Fibroblast of lung (primary cell): ENCODE results near the gene SPON2. TPM values are rescaled to one million over a fixed set of nuclear protein-coding genes. Genes with fewer than 3 reads are reported as not detected.
A peak's percentile ranks its signal among the peaks of the same experiment; 100 is the strongest.

Experiments
- DNase-seq, 2 donors: peaks; one replicate each; pipeline versions ENCODE4 v3.0.0 to v3.0.0-alpha.2; 2010; ENCODE audit warnings: low read depth in 2 of 2
- H2AFZ ChIP-seq: 2 replicates; pipeline ENCODE4 v1.5.1; 2012; ENCODE audit warnings: low read length, control low read depth, inconsistent platforms
- H3K27ac ChIP-seq: 2 replicates; pipeline ENCODE4 v1.5.1; 2011; ENCODE audit warnings: low read length, control low read depth; ENCODE audit not compliant: insufficient read depth
- H3K27me3 ChIP-seq: 2 replicates; pipeline ENCODE4 v1.5.1; 2011; ENCODE audit warnings: mild to moderate bottlenecking, low read length; ENCODE audit not compliant: control insufficient read depth, insufficient read depth
- H3K36me3 ChIP-seq: 2 replicates; pipeline ENCODE4 v1.5.1; 2011; ENCODE audit warnings: low read length; ENCODE audit not compliant: control insufficient read depth, insufficient read depth
- H3K4me1 ChIP-seq: 2 replicates; pipeline ENCODE4 v1.5.1; 2011; ENCODE audit warnings: low read length; ENCODE audit not compliant: control insufficient read depth, insufficient read depth; ENCODE audit errors: extremely low read depth
- H3K4me2 ChIP-seq: 2 replicates; pipeline ENCODE4 v1.5.1; 2011; ENCODE audit warnings: low read length, control low read depth; ENCODE audit not compliant: insufficient read depth; ENCODE audit errors: extremely low read depth
- H3K4me3 ChIP-seq, 4 experiments: fragments of 200-600 bp in 1 of 4; sonication (generic) in 1 of 4; replicated peaks in 1 of 4; 2 replicates each; pipeline ENCODE4 v1.5.1; 2011 to 2016; ENCODE audit warnings: low read length in 4 of 4, low read depth in 3 of 4, mild to moderate bottlenecking in 3 of 4, control low read depth in 2 of 4, inconsistent platforms in 1 of 4, mixed read lengths in 1 of 4; ENCODE audit not compliant: insufficient read depth in 1 of 4; ENCODE audit errors: control extremely low read depth in 1 of 4
- H3K79me2 ChIP-seq: 2 replicates; pipeline ENCODE4 v1.5.1; 2012; ENCODE audit warnings: mild to moderate bottlenecking, low read length, inconsistent platforms; ENCODE audit not compliant: control insufficient read depth, insufficient read depth
- H3K9ac ChIP-seq: 2 replicates; pipeline ENCODE4 v1.5.1; 2011; ENCODE audit warnings: mild to moderate bottlenecking, low read length, control low read depth; ENCODE audit not compliant: insufficient read depth
- H3K9me3 ChIP-seq: 2 replicates; pipeline ENCODE4 v1.5.1; 2012; ENCODE audit warnings: low read depth, low read length; ENCODE audit not compliant: control insufficient read depth, insufficient read depth
- H4K20me1 ChIP-seq: 2 replicates; pipeline ENCODE4 v1.5.1; 2011; ENCODE audit warnings: low read length; ENCODE audit not compliant: control insufficient read depth, insufficient read depth; ENCODE audit errors: extremely low read depth
- CTCF ChIP-seq, 2 donors: IDR thresholded peaks in 1 of 2; conservative IDR thresholded peaks in 1 of 2; 1 replicate in 1 of 2; 2 replicates in 1 of 2; pipeline ENCODE4 v1.5.1; 2011 to 2012; ENCODE audit warnings: low read length in 2 of 2, control low read depth in 1 of 2, inconsistent platforms in 1 of 2, low read depth in 1 of 2, mild to moderate bottlenecking in 1 of 2
- EZH2 ChIP-seq: IDR thresholded peaks from 2 replicates; pipeline ENCODE4 v1.5.1; 2012; ENCODE audit warnings: low read length, control low read depth, mild to moderate bottlenecking; ENCODE audit errors: missing control alignments
- polyA plus RNA-seq, 2 donors: library from polyadenylated mRNA; depleted of rRNA in 1 of 2; stranded (reverse) in 1 of 2; unstranded in 1 of 2; fragments of >200 nt; gene quantifications; 2 replicates each; pipeline ENCODE4 v1.2.1, GENCODE V29; 2011 to 2012; ENCODE audit warnings: missing spikeins in 1 of 2
- total RNA-seq: library from RNA; depleted of rRNA; stranded (reverse); fragments of >200 nt; gene quantifications from 2 replicates; pipeline ENCODE4 v1.2.1, GENCODE V29; 2014

Gene SPON2
- total and polyA plus RNA-seq, 2 donors (not counting 1 experiment from before 2014, with no cell fraction given), result 179 to 367 TPM

DNA sequence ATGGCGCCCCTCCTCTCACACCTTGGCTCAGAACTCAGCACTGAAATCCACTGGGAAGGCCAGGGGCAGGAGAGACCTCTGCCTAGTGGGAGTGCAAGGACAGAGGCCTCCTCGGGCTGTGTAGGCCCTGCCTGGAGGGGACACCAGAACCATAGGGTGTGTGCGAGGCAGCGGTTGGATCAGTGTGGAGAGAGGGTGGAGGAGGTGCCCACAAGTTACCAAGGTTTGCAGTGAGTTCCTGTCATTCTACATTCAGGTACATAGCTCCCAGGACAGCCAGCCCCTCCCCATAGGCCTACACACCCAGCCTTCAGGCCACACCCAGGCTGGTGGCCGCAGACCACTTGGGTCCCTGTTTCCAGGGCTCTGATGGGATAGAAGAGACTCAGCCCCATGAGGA lies 19.2 kb upstream of the SPON2 start:
- Histone ChIP-seq H3K9me3 (no peaks in the 10 kb centered on the region), H3K27me3 (no peaks in the 10 kb centered on the region), H3K27ac (peak overlapping the region; percentile 92), H3K4me3 (no peak overlapping the region), H3K9ac (peak overlapping the region; percentile 18), H4K20me1 (no peaks in the 10 kb centered on the region), H3K36me3 (peaks cover 6% of the 10 kb centered on the region), H3K4me1 (peaks cover 30% of the 10 kb centered on the region), H3K79me2 (peaks cover 14% of the 10 kb centered on the region), H3K4me2 (peak overlapping the region; percentile 36), H2AFZ (no peak overlapping the region)
- no peak for DNase-seq
- TF ChIP-seq EZH2, result no peak
- no peak for TF ChIP-seq CTCF (conservative IDR thresholded peaks at IDR 0.05 in 1 of 2, IDR thresholded peaks at IDR 0.05 in 1 of 2; ENCODE audit: low read depth in 1 of 2, low read length in 2 of 2)

GRCh38 chr4:1187182-1187581 lies 14.8 kb upstream of the SPON2 start:
- Histone ChIP-seq H3K27me3 (no peaks in the 10 kb centered on the region), H3K4me2 (no peak overlapping the region), H4K20me1 (no peaks in the 10 kb centered on the region), H3K9me3 (no peaks in the 10 kb centered on the region), H3K4me3 (no peak overlapping the region), H2AFZ (no peak overlapping the region), H3K27ac (no peak overlapping the region), H3K9ac (no peak overlapping the region), H3K4me1 (peaks cover 13% of the 10 kb centered on the region), H3K36me3 (no peaks in the 10 kb centered on the region), H3K79me2 (peaks cover 5% of the 10 kb centered on the region)
- peak in 1 of 2 donors; percentile 43 for DNase-seq
- TF ChIP-seq CTCF (conservative IDR thresholded peaks at IDR 0.05 in 1 of 2, IDR thresholded peaks at IDR 0.05 in 1 of 2; ENCODE audit: low read depth in 1 of 2, low read length in 2 of 2), result no peak
- TF ChIP-seq EZH2, result no peak

DNA sequence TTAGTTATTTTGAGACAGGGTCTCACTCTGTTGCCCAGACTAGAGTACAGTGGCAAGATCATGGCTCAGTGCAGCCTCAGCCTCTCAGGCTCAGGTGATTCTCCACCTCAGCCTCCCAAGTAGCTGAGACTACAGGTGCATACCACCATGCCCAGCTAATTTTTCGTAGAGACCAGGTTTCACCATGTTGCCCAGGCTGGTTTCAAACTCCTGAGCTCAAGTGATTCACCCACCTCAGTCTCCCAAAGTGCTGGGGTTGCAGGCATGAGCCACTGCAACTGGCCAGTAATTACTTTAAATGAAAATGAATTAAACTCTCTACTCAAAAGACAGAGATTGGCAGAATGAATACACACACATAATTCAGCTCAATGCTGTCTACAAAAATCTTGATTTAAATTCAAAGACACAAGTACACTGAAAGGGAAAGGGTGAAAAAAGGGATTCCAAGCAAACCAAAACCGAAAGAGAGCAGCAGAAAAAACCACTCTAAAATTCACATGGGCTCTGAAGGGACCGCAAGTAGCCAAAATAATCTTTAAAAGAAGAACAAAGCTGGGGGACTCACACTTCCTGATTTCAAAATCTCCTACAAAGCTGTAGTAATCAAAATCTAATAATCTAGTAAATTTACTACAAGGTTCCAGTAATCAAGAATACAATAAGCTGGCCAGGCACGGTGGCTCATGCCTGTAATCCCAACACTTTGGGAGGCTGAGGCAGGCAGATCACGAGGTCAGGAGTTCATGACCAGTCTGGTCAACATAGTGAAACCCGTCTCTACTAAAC lies 11.8 kb upstream of the SPON2 start:
- no peak for TF ChIP-seq EZH2
- no peak for TF ChIP-seq CTCF (conservative IDR thresholded peaks at IDR 0.05 in 1 of 2, IDR thresholded peaks at IDR 0.05 in 1 of 2; ENCODE audit: low read depth in 1 of 2, low read length in 2 of 2)
- Histone ChIP-seq H3K27me3 (no peaks in the 10 kb centered on the region), H3K27ac (peak overlapping the region; percentile 58), H3K79me2 (peaks cover 2% of the 10 kb centered on the region), H3K4me3 (peak overlapping the region; percentile 24 to 41 (median 36)), H3K4me2 (peak overlapping the region; percentile 91), H3K9ac (no peak overlapping the region), H4K20me1 (no peaks in the 10 kb centered on the region), H3K4me1 (peaks cover 6% of the 10 kb centered on the region), H3K9me3 (no peaks in the 10 kb centered on the region), H2AFZ (no peak overlapping the region), H3K36me3 (no peaks in the 10 kb centered on the region)
- DNase-seq, result peak in 1 of 2 donors; percentile 39
